Neural progenitor cell (in vitro differentiated cells): ENCODE results near the gene GNPAT.

ENCODE experiments used
- EZH2phosphoT487 ChIP-seq: fragments of 200-600 bp; sonication (generic); IDR thresholded peaks from 2 replicates; pipeline ENCODE4 v1.6.1; 2017; ENCODE audit warnings: antibody characterized with exemption
- TF ChIP-seq, protein P1 (sequence below): fragments of 200-600 bp; sonication (generic); IDR thresholded peaks from 2 replicates; pipeline ENCODE4 v1.5.1; 2017; ENCODE audit warnings: antibody characterized with exemption, mild to moderate bottlenecking

DNA sequence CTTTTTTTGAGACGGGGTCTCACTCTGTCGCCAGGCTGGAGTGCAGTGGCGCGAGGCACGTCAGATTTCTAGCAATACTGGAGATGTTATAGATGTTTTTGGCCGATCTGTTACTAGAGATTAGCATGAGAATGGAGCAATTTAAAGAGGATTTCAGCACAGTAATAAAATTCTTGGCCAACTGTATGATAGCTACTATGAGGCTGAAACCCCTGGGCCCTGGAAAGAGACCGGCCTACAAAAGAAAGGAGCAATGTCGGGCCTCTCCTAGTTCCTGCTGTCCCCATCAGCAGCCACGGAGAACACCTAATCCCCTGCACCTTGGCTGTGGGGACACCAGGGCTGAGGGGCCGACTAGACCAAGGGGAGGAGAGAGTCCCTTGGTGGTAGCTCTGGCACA is 9.5 kb upstream of the GNPAT start:
- TF ChIP-seq, protein P1, sequence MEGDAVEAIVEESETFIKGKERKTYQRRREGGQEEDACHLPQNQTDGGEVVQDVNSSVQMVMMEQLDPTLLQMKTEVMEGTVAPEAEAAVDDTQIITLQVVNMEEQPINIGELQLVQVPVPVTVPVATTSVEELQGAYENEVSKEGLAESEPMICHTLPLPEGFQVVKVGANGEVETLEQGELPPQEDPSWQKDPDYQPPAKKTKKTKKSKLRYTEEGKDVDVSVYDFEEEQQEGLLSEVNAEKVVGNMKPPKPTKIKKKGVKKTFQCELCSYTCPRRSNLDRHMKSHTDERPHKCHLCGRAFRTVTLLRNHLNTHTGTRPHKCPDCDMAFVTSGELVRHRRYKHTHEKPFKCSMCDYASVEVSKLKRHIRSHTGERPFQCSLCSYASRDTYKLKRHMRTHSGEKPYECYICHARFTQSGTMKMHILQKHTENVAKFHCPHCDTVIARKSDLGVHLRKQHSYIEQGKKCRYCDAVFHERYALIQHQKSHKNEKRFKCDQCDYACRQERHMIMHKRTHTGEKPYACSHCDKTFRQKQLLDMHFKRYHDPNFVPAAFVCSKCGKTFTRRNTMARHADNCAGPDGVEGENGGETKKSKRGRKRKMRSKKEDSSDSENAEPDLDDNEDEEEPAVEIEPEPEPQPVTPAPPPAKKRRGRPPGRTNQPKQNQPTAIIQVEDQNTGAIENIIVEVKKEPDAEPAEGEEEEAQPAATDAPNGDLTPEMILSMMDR, result no peak
- no peak for TF ChIP-seq EZH2phosphoT487
